ENCODE results near the gene GPX6.

DNA sequence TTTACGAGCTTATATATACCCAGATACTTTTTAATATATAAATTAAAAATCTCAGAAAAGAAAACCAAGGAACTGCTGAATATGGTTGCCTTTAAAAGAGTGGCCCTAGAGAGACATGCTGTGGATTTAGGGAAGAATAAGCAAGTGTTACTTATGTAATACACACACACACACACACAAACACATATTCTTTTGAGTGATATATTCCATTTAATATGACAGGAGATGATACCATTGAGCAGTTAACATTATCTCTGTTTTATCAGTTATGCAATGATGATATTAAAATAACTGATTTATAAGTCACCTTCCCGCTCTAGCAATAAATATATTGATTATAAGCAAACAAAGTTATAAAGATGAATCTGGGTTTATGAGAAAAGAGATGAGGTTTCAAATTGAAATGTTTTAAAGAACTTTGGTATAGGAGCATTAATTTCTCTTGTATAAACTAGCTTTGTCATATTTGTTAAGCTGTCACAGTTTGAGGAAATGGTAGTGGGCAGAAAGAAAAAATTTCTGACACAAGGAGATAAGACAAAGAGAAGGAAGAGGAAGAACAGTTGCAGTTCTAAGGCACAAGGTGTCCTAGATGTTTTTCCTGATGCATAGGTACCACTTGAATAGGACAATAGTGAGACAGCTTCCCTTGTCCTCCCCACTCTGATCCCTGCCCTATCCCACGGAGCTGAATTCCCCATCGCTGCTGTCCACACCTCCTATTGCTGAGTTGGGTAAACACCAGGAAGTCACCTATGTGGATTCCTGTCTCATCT, 36.5 kb upstream of the GPX6 start:
- TF ChIP-seq POLR2AphosphoS5 (IDR thresholded peaks at IDR 0.05; ENCODE audit: low read depth, low read length) (no peak), TAF1 (IDR thresholded peaks at IDR 0.05; ENCODE audit: borderline replicate concordance, insufficient read depth, low read length) (no peak), SIN3A (IDR thresholded peaks at IDR 0.05; ENCODE audit: borderline replicate concordance, insufficient read depth, low read length) (no peak)
- TF ChIP-seq, protein P1, sequence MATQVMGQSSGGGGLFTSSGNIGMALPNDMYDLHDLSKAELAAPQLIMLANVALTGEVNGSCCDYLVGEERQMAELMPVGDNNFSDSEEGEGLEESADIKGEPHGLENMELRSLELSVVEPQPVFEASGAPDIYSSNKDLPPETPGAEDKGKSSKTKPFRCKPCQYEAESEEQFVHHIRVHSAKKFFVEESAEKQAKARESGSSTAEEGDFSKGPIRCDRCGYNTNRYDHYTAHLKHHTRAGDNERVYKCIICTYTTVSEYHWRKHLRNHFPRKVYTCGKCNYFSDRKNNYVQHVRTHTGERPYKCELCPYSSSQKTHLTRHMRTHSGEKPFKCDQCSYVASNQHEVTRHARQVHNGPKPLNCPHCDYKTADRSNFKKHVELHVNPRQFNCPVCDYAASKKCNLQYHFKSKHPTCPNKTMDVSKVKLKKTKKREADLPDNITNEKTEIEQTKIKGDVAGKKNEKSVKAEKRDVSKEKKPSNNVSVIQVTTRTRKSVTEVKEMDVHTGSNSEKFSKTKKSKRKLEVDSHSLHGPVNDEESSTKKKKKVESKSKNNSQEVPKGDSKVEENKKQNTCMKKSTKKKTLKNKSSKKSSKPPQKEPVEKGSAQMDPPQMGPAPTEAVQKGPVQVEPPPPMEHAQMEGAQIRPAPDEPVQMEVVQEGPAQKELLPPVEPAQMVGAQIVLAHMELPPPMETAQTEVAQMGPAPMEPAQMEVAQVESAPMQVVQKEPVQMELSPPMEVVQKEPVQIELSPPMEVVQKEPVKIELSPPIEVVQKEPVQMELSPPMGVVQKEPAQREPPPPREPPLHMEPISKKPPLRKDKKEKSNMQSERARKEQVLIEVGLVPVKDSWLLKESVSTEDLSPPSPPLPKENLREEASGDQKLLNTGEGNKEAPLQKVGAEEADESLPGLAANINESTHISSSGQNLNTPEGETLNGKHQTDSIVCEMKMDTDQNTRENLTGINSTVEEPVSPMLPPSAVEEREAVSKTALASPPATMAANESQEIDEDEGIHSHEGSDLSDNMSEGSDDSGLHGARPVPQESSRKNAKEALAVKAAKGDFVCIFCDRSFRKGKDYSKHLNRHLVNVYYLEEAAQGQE (IDR thresholded peaks at IDR 0.05; ENCODE audit: insufficient read depth in 1 of 2, low read depth in 2 of 2, low read length in 2 of 2), result no peak
